GM18858 (cell line): ENCODE data around the gene POU3F3.

Experiments used
- ATAC-seq: cut with Tn5 transposase; IDR thresholded peaks from one replicate; pipeline ENCODE4 v1.9.1; 2021; ENCODE audit not compliant: unreplicated experiment

The POU3F3 gene

GRCh38 chr2:104859766-104860450 lies 6.0 kb downstream of the POU3F3 start:
- ATAC-seq = no peak

GRCh38 chr2:104860451-104860790 lies 6.5 kb downstream of the POU3F3 start:
- ATAC-seq = no peak

- ATAC-seq = no peak
Measured at GRCh38 chr2:104861351-104862057, 7.6 kb downstream of the POU3F3 start.

DNA sequence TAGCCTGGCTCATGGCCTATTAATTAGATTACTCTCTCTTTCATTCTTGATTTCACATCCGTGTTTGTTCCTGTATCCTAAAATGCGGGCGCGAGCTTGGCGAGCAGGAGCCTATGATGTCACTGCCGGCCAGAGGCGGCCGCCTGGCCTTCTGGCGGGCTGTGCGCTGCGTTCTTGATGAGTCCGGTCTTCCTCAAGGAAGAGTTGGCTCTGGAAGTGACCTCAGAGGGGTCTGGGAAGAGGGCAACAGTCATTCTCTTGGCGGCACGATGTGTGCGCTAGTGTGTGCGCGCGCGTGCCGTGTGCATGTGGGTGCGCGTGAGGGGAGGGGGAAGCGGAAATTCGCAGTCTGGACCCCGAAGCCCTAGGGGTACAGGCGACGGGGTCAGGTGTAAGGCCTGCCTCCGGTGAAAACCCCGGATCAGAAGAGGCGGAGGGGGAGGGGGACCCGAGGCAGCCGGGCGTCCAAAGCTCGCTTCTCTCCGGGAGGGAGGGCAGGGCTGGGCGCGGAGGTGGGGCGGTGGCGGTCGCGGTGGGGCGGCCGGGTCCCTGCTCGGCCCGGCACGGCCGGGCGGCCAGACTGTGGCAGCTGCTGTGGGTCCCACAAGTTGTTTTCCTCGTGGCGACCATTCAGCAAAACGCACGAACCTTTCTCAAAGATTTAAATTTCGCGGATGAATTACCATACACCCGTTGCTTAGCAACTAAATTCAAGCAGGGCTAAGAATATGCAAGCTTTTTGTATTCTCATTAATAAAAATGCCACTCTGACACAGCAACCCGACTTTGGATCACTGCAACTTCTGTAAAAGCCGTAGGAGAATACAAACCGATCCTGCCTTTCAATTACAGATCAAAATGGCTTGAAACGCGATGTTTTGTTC lies 8.4 kb downstream of the POU3F3 start:
- ATAC-seq = no peak

- no peak for ATAC-seq
Measured at GRCh38 chr2:104863146-104863467, 9.2 kb downstream of the POU3F3 start.

- no peak for ATAC-seq
Measured at GRCh38 chr2:104863468-104864279, 9.8 kb downstream of the POU3F3 start.

- ATAC-seq = no peak
Measured at GRCh38 chr2:104864280-104865095, 10.6 kb downstream of the POU3F3 start.

GRCh38 chr2:104865096-104865470 lies 11.2 kb downstream of the POU3F3 start:
- ATAC-seq = no peak

GRCh38 chr2:104866122-104866864 lies 12.4 kb downstream of the POU3F3 start:
- no peak for ATAC-seq

- ATAC-seq = no peak
Measured at GRCh38 chr2:104866883-104867812, 13.2 kb downstream of the POU3F3 start.

- ATAC-seq = no peak
Measured at GRCh38 chr2:104867813-104868504, 14.0 kb downstream of the POU3F3 start.

- ATAC-seq = no peak
Measured at GRCh38 chr2:104868505-104868866, 14.6 kb downstream of the POU3F3 start.

DNA sequence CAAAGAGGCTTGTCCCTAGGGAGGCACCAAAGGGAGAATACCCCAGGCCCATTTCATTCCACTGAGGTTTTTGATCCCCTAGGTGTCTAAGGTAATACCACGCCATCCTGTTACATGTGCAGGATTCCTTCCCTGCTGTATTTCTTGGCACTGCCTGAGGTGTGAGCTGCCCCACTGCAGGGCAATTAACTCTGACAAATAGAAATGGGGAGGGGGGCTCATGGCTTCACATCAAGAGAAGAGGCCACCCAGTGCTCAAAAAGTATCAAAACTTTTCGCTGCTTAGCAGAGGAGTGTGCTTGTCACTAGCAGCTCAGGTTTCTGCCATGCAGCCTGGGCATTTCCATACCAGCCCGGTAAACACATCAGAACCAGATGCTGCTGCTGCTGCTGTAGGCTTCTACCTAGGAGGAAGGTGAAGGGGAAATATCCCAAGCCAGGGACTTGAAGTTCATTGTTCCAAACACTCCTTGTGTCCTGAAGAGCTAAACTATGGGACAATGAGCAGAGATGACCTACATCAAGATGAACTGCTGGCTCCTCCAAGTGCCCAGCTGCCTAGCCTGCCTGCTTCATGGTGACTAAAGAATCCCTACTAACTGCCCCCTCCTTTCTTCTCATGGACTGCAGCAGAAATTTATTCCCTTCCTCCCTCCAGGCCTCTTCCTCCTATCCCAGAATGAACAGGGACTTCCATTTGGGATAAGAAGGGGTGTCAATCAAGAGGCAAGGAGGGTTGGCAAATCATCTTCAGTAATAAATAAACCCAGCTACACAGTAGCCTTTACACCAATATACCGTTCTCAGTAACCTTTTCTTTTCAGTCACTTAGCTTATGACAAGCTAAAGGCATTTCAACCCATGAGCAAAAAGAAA lies 16.4 kb downstream of the POU3F3 start:
- no peak for ATAC-seq

DNA sequence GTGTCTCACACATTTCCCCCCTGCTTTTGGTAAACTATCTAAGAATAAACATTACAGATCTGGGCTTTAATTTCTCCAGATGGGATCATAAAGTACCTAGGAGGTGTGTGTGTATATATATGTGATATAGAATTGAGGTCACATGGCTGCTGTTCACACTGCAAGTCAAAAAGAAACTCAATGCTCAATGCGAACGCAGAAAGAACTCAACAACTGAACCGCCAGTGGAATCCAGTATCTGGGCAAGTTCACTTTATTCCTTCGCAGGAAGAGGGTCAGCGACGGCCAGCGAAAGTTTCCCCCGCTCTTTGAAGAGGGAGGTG lies 17.7 kb downstream of the POU3F3 start:
- no peak for ATAC-seq

- no peak for ATAC-seq
Measured at GRCh38 chr2:104871972-104872865, 18.3 kb downstream of the POU3F3 start.
